HG03097 (cell line): Measurements from ENCODE around the gene AACS.
"Not testable (repeated sequence)": the region's sequence is repeated elsewhere in the genome, so short reads cannot be mapped to it uniquely, and the experiment has no call there.

Experiments
- ATAC-seq: cut with Tn5 transposase; IDR thresholded peaks from one replicate; pipeline ENCODE4 v1.9.1; 2021; ENCODE audit not compliant: unreplicated experiment, low FRiP score

The AACS gene

DNA sequence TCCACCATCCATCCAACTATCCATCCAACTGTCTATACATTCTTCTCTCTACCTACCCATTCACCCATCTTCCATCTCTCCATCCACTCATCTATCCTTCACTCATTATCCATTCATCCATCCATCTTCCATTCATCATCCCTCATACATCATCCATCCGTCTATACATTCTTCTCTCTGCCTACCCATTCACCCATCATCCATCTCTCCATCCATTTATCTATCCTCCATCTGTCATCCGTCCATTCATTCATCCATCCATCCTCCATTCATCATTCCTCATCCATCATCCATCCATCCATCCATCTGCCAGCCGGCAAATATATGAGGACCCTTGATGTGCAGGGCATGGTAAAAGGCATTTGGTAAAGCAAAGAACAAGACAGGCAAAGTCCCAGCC is 25.2 kb downstream of the AACS start:
- ATAC-seq, result no peak

DNA sequence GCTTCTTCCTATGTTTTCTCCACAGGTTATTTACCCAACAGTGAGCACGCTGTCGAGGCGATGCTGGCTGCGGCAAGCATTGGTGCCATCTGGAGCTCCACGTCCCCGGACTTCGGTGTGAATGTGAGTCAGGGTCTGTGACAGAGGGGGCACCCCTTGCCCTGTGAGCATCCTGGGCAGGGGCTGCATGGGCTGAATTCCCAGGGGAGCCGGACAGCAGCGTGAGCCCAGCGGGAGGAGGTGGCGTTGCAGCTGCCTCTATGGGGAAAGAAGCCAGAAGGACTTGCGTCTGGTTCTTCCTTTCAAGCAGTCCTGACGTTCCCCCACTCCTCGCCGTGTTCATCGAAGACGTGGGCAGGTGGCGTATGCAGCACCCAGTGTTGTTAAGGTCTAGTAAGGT is 26.2 kb downstream of the AACS start:
- no peak for ATAC-seq

DNA sequence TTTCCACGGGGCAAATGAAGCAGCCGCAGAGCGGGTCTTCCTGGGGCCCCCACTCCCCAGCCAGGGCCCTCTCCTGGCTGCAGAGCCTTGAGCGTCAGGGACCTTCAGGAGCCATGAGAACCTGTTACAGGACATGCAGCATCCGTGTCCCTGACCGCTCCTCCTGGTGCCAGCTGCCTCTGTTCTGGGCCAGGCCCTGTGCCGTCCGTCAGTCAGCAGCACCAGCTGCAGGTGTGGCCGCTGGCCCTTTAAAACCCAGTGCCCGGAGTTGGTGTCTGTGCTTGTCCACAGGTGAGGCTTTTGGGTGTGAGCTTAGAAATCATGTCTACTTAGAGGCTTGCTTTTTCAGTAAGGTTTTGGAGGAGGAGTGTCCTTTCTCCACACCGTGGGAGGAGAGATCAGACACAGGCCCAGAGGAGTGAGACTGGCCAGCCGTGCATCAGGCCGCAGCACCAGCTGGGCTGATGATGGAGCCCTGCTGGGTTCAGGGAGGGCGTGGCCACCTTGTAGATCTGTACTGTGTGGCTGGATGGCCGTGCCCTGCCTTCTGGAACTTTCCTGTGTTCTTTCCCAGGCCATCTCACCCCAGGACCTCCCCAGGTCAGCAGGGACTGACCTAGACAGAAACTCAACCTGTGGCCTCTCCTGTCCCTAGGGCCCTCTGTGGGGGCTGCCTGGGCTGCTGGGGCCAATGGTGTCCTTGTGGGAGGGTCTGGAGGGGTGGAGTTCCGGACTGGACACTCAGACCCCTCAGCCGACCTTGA is 27.1 kb downstream of the AACS start:
- ATAC-seq, result no peak

DNA sequence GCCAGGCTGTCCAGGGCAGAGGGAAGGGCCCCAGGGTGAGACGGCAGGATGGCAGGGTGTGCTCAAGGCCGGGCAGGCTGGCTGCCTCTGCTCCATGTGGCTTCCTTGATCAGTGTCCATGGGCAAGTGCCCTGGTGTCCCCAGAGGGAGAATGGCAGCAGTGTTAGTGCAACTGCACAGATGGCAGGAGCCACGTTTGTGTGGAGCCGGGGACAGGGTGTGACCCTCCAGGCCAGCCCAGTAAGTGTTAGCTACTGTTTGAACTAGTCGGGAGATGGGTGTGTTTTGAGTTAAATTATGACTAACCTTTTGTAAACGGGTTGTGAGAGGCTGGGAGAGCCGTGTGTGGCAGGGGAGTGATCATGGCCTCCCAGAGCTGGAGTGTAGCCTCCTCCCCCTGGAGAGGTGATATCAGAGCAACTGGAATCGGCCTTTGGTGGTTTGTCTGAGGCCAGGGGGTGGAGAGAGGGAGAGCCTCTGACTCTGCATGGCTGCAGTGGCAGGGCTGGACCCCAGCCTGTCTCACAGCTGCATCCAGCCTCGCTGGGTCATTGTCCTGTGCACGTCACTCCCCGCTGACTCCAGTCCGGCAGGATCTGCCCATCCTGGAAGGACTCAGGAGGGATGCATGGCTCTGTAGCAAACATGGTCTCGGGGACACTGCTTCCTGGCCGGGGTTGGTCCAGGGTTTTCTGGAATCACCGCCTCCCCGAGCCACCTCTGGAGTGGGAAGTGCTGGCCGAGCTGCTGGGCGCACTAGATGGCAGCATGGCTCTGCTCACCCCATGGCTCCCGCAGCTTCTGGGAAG is 27.8 kb downstream of the AACS start:
- ATAC-seq, result no peak

DNA sequence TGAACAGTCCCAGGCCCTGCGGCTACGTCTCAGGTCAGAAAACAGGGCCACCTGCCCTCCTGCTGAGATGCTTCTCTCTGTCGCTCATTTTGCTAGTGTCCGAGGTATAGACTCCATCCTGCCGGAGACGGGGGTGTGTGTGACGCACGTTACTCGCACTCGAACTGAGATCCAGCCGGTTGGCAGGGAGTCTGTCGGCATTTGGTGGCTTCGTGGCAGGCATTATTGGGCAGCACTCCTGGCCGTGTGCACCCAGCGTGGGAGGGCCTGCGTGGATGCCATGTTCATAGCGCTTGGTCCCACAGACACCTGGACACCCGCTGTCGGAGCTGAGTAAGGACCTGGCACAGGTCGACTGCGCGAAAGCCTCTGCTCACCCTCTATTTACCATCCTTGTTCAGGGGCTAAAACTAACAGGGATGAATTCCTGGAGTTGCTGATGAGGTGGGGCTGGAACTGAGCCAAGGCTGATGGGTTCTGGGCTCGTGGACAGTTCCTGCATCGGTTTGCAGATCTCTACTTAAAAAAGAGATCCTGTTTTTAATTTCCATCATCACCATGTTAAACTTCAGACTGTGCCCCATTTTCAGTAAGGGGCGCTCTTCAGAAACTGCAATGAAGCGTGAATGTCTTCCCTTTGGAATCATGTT is 28.6 kb downstream of the AACS start:
- ATAC-seq, result no peak

DNA sequence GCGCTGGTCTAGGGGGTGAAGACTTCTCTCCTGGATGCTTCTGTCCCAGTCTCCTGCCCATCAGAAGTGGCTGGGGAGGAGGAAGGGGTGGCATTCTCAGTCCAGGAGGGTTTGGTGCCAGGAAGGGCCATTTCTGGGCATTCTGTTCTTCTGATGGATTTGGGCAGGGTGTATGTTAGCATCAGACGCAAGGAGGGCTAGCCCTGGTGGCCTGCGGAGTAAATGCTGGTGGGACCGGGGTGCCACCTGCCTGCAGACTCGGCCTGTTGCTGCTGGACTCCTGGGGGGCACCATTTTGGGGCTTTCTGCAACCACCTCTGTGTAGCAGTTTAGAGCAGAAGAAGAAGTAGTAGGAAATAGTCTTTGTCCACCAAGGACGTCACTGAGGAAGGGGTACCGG is 31.7 kb downstream of the AACS start:
- no peak for ATAC-seq

DNA sequence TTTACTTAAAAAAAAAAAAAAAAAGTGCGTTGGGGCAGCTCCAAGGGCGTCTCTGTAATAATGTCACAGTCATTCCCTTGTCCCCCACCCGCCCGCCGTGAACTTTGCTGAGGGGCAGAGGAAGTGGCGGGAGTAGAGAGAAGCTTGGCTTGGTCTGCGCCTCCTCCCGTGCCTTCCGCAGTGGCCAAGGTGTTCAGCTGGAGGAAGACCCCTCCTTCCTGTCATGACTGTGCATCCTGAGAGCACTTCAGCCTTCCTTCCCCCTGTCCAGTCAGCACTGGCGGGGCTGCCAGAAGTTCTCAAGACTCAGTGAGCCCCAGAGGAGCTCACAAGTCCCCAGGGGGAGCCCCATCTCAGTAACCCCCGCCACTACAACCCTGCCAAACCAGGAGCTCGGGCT is 32.2 kb downstream of the AACS start:
- no peak for ATAC-seq

DNA sequence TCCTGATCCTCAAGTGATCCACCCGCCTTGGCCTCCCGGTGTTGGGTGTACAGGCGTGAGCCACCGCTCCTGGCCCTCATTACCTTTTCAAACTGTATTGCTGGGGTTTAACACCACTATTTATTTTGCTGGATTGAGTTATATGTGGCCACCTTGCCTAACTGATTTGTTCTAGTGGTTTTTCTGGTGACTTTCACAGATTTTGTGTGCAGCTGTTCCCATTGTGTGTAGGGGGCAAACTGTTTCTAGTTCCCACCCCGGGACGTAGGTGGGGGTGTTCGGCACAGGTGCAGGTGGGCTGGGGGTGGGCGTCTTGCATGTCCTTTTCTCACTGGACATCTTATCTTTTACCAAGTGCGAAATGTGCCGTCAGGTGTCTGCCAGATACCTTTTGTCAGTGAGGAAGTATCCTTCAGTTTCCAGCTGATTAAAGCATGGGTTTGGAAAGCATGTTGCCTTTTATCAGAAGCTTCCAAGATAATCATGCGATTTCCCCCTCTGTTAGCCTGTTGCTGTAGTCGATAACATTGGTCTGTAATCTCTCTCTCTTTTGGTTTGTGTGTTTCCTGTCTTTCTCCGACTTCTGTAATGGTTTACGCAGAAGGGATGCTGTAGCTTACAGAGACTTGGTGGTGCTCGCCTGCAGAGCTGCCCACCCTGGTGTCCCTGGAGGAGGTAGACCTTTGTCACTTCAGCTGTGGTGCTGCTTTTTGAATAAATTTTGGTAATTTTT is 33.6 kb downstream of the AACS start:
- no peak for ATAC-seq

DNA sequence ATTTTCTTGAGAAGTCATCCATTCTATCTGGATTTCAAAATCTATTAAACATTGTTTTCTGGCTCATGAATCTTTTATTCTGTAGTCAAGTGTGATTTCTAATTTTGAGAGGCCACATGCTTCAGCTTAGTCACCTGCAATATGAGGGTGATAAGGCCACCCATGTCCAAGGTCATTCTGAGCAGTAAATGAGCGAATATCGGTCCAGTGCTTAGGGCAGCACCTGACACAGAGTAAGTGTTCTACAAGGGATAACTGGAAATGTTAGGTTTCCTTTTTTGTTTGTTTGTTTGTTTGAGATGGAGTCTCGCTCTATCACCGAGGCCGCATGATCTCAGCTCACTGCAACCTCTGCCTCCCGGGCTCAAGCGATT is 34.2 kb downstream of the AACS start:
- no peak for ATAC-seq

DNA sequence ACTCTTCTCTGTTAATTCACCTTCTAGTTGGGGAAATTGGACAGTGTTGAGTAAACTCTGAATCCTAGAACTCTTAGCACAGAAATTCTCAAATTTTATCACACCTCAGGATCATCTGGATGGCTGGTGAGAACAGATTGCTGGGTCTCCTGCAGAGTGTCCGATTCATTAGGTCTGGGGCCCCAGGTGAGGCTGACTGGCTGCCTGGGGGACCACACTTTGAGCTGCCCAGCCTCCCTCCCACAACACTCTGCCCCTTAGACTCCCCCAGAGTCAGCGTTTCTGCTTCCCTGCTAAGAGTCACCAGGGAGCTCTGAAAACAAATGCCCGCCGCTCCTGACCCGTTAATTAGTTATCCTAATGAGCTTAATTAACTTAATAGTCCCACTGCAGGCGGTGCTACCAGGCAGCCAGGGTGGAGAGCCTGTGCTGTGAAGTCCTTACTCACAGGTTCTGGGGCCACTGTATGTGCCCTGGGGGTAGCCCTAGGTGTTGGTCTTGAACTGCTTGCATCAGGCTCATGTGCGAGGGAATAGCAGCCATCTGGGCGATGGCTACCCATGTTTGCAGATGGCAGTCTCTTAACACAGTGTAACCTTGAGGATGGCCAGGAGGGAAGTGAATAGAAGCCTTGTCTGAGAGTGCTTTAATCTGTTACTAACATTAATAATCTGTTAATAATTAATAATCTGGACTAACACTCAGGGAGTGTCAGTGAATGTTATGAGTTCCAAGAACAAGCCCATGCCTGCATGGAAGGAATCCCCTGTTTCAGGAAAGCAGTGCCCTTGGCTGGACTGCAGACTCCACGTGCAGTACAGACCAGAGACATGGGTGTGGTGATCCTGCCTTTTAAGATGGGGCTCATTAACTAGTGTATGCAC is 35.6 kb downstream of the AACS start:
- ATAC-seq, result no peak

DNA sequence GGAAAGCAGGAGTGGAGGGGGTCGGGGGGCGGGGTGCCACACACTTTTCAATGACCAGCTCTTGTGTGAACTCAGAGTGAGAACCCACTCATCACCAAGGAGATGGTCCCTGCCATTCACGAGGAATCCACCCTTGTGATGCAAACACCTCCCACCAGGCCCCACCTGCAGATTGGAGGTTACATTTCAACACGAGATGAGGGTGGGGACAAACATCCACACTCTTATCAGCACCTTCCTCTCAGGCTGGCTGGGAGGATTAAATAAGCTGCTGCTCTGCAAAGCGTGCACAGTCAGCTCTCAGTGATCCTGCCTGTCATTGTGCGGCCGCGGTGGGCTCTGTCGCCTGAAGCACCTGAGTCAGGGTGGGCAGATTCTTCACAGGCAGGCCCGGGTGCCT is 39.7 kb downstream of the AACS start:
- ATAC-seq, result no peak

DNA sequence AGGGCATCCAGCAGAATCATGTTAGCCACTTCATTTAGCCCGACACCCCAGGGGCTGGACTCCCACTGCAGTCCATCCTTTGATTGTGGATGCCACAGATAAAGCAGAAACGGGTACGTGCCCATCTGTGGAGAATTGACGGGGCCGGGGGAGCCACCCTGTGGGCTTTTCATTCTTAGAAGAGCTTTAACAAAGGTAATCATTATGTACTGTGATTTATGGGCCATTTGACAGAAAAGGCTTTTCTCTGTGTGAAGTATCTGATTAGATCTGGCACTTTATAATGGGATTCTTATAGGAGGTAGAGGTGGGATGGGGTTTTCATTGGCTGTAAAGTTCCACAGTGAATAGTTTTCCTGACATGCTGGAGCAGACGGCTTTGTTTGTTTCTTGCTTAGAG is 40.4 kb downstream of the AACS start:
- ATAC-seq, result no peak

DNA sequence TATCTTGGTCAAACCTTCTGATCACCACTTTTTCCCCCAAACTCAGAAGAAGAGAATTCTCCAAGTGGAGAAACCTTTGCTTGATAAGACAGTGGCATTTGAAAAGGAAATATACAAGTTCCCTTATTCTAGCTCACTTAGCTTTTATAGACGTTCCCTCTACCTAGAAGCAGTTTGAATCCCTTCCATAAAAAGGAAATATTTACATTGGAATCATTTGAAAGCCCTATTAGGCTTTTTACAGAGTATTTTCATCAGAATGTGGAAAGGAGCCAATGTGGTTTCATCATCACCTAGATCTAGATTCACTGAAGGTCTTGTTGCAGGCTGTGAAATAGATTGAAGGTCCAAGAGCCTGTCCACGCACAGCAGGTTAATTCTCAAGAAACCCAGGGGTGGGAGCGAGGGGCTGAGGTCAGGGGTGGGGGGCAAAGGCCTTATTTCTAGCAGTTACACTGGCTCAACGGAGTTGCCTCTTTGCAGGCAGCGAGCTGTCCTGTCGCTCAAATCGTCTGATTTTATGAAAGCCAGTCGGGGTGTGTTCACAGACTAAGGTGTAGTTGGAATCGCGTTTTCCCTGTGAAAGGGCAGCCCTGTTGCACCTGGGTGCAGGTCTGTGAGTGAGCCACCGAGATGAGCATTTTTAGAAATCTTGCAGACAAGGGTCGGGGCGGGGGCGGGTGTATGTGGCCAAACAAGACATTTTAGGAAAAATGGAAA is 45.6 kb downstream of the AACS start:
- ATAC-seq, result no peak

DNA sequence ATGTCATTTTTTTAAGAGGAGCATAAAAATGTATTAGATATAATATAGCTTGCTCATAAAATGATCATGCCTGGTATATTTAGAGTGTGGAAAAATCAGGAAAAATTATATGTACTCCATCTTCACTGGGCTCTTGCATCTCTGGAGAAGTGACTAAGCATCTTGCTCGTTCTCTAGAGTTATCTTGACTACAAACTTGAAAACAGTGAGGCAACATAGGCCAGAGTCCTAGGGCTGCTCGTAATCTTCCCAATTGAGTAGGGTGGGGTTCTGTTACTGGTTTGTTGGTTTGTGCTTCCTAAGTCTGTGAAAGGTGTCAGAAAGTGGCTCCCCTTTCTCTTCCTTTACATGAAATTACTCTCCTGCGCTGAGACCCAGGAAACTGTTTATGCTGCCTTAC is 46.2 kb downstream of the AACS start:
- no peak for ATAC-seq

DNA sequence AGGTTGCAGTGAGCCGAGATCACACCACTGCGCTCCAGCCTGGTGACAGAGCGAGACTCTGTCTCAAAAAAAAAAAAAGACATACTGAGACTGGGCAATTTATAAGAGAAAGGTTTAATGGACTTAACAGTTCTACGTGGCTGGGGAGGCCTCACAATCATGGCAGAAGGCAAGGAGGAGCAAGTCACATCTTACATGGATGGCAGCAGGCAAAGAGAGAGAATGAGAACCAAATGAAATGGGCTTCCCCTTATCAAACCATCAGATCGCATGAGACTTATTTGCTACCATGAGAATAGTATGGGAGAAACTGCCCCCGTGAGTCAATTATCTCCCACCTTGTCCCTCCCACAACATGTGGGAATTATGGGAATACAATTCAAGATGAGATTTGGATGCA is 47.4 kb downstream of the AACS start:
- ATAC-seq, result not testable (repeated sequence)

DNA sequence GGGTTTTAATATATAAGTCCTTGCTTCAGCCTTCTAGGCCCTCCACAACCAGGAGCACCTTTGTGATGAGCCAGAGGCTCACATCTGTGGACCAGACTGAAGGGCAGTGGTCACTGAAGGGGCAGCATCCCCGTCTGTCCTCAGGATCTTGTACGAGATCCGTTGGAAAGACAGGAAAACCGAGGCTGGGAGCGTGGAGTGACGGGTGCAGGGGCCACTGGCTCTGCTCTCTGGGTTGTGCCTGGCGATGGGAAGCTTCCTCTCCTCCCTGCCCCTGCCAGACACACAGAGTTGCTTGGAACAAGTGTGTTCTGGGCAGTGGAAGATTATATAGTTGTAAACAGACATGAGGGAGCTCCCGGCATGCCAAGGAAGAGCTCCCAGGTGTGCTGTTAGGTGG is 48.0 kb downstream of the AACS start:
- no peak for ATAC-seq

DNA sequence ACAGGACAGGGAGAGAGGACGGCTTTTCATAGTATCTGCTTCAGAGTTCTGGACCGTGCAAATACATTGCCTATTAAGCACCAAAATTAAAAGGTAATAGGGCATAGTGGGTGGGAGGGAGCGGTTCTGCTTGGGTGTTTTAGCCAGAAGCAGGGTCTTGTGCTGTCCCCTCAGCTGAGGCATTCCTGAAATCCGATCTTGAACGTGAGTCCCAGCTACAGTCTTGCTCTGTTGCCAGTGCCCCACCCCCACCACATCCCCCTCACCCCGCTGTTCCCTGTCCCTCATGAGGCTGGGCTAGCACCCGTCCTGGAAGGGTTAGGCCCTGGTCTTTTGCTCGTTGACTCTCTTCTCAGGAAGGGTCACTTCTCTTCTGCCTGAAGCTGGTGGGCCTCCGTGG is 48.6 kb downstream of the AACS start:
- no peak for ATAC-seq

DNA sequence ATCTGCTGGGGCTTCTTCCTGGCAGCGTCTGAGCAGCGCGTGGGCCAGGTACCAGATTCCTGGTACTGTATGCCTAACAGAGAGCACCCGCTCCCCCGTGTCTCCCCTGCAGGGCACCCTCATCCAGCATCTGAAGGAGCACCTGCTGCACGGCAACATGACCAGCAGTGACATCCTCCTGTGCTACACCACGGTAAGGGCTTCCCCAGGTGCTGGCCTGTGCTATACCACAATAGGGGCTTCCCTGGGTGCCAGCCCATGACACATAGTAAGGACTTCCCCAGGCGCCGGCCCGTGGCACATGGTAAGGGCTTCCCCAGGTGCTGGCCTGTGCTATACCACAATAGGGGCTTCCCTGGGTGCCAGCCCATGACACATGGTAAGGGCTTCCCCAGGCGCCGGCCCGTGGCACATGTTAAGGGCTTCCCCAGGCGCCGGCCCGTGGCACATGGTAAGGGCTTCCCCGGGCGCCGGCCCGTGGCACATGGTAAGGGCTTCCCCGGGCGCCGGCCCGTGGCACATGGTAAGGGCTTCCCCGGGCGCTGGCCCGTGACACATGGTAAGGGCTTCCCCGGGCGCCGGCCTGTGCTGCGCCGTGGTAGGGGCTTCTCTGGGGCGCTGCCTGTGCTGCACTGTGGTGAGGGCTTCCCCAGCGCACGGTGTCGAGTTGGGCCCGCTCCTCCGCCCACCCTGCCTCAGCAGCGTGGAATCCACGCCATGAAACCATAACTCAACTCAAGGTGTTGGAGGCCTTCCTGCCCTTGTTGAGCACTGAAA is 49.3 kb downstream of the AACS start:
- ATAC-seq, result no peak

DNA sequence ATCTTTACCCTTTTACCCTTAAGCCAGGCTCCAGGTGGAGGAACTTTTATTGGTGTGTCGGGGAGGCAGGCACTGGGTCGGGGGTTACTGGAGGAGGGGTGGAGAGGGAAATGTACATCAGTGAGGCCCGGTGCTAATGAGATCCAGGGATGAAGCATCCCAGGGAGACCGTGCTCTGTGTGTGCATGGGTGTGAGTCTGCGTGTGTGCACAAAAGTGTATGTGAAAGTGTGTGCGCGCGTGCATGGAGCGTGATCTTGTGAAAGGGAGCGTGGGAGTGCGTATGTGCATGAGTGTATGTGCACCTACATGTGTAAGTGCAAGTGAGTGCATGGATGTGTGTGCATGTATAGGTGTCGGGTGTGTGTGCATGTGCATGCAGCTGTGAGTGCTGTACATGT is 55.3 kb downstream of the AACS start:
- ATAC-seq, result no peak
